Gastrocnemius medialis (tissue), 4 donors: Measurements from ENCODE around the gene UFL1. TPM values are rescaled to one million over a fixed set of nuclear protein-coding genes. Genes with fewer than 3 reads are reported as not detected.

Experiments
- ATAC-seq, 2 donors: fragments of 150-250 bp; one replicate each; pipeline ENCODE4 v1.9.1; 2016
- DNase-seq, 2 donors: peaks; one replicate each; pipeline ENCODE4 v3.0.0-alpha.2; 2019
- H3K27ac ChIP-seq, 4 donors: fragments of 200-600 bp; sonication (generic); 1 replicate in 1 of 4; 2 replicates in 3 of 4; pipeline ENCODE4 v1.5.1; 2016 to 2018; ENCODE audit warnings: mild to moderate bottlenecking in 2 of 4, moderate library complexity in 1 of 4
- H3K27me3 ChIP-seq, 3 donors: fragments of 200-600 bp; sonication (generic) in 2 of 3; 1 replicate in 1 of 3; 2 replicates in 2 of 3; pipeline versions ENCODE4 v1.5.1 to v1.6.0; 2016 to 2019; ENCODE audit warnings: mild to moderate bottlenecking in 1 of 3, moderate library complexity in 1 of 3
- H3K36me3 ChIP-seq, 2 donors: fragments of 200-600 bp; sonication (generic) in 1 of 2; one replicate each; pipeline ENCODE4 v1.5.1; 2017 to 2018
- H3K4me1 ChIP-seq, 2 donors: fragments of 200-600 bp; sonication (generic) in 1 of 2; one replicate each; pipeline ENCODE4 v1.5.1; 2016 to 2017; ENCODE audit warnings: mild to moderate bottlenecking in 2 of 2
- H3K4me3 ChIP-seq, 4 donors: fragments of 200-600 bp; sonication (generic) in 3 of 4; 1 replicate in 1 of 4; 2 replicates in 3 of 4; pipeline ENCODE4 v1.5.1; 2016 to 2019; ENCODE audit warnings: mild to moderate bottlenecking in 2 of 4
- H3K9me3 ChIP-seq, 3 donors: fragments of 200-600 bp; sonication (generic) in 2 of 3; 1 replicate in 1 of 3; 2 replicates in 2 of 3; pipeline ENCODE4 v1.5.1; 2016 to 2019
- POLR2A ChIP-seq, 2 donors: fragments of 450-650 bp; IDR thresholded peaks; one replicate each; pipeline ENCODE4 v1.6.1; 2017; ENCODE audit warnings: antibody characterized with exemption in 2 of 2, mild to moderate bottlenecking in 2 of 2, moderate library complexity in 2 of 2
- in situ Hi-C, 4 donors: fragments of 200-750 bp; cut with MboI; loops; one replicate each; pipeline versions ENCODE4 v1.15.0 to v1.8.0; 2017; ENCODE audit warnings: low sequenced_read_pairs in 4 of 4
- intact Hi-C: fragments of 100-400 bp; cut with DNase I; formaldehyde crosslinking; loops from one replicate; pipeline ENCODE4 v1.15.1; 2023; ENCODE audit warnings: low total_unique reads
- total RNA-seq, 4 donors: library from RNA; depleted of rRNA; stranded (reverse); fragments of >200 nt; gene quantifications; one replicate each; pipeline versions ENCODE4 v1.1.0 to v1.2.3, GENCODE V29; 2016
- TF ChIP-seq, protein P1 (sequence below), 5 experiments: fragments of 450-650 bp in 3 of 5; fragments of 200-600 bp in 2 of 5; sonication (generic) in 2 of 5; IDR thresholded peaks in 4 of 5; conservative IDR thresholded peaks in 1 of 5; 1 replicate in 4 of 5; 2 replicates in 1 of 5; pipeline ENCODE4 v1.5.1; 2016 to 2019; ENCODE audit warnings: antibody characterized with exemption in 5 of 5, mild to moderate bottlenecking in 3 of 5, moderate library complexity in 3 of 5

Gene UFL1
- total RNA-seq, 4 donors from 2014 or later, result 25.2 to 38.2 (median 29.2) TPM

GRCh38 chr6:96576221-96576620 lies 54.6 kb downstream of the UFL1 start:
- no peak overlapping the region for H3K4me3 ChIP-seq
- no peaks in the 10 kb centered on the region for H3K27me3 ChIP-seq
- intact Hi-C loops, result no loop called here
- in situ Hi-C loops, result no loop called here
- ATAC-seq, result no peak
- no peaks in the 10 kb centered on the region for H3K4me1 ChIP-seq
- no peaks in the 10 kb centered on the region for H3K36me3 ChIP-seq
- H3K27ac ChIP-seq, result peak overlapping the region in 2 of 4 donors; percentile 1 to 26
- no peak for TF ChIP-seq POLR2A (IDR thresholded peaks at IDR 0.05)
- TF ChIP-seq, protein P1, sequence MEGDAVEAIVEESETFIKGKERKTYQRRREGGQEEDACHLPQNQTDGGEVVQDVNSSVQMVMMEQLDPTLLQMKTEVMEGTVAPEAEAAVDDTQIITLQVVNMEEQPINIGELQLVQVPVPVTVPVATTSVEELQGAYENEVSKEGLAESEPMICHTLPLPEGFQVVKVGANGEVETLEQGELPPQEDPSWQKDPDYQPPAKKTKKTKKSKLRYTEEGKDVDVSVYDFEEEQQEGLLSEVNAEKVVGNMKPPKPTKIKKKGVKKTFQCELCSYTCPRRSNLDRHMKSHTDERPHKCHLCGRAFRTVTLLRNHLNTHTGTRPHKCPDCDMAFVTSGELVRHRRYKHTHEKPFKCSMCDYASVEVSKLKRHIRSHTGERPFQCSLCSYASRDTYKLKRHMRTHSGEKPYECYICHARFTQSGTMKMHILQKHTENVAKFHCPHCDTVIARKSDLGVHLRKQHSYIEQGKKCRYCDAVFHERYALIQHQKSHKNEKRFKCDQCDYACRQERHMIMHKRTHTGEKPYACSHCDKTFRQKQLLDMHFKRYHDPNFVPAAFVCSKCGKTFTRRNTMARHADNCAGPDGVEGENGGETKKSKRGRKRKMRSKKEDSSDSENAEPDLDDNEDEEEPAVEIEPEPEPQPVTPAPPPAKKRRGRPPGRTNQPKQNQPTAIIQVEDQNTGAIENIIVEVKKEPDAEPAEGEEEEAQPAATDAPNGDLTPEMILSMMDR (IDR thresholded peaks at IDR 0.05 in 4 of 5, conservative IDR thresholded peaks at IDR 0.05 in 1 of 5), result no peak
- H3K9me3 ChIP-seq, result no peaks in the 10 kb centered on the region
- DNase-seq, result no peak

DNA sequence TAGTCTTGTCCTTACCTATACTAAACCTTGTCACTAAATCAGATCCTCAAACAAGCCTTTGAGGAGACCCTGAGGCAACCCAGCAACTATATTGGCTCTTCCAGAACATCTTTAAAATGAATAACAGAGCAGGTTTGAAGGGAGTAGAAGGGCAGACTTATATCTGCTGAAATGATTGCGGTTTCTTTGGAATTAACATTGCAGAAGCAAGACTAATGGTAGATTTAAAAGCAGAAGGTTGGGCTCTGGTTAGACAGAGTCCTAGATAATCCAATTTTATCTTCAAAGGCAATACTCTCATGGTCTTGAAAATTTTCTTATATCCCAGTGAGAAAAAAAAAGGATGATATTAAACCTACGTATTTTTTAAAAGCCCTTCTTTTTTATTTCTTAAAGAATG lies 60.4 kb downstream of the UFL1 start:
- no peak for ATAC-seq
- no peaks in the 10 kb centered on the region for H3K27me3 ChIP-seq

GRCh38 chr6:96582436-96582835 lies 60.8 kb downstream of the UFL1 start:
- Histone ChIP-seq H3K4me1 (no peaks in the 10 kb centered on the region), H3K27me3 (no peaks in the 10 kb centered on the region), H3K9me3 (no peaks in the 10 kb centered on the region), H3K36me3 (no peaks in the 10 kb centered on the region), H3K27ac (peak overlapping the region in 2 of 4 donors; percentile 35 to 48), H3K4me3 (no peak overlapping the region)
- in situ Hi-C loops, result no loop called here
- DNase-seq (no peak), ATAC-seq (no peak)
- TF ChIP-seq POLR2A (IDR thresholded peaks at IDR 0.05), result no peak
- TF ChIP-seq, protein P1 (IDR thresholded peaks at IDR 0.05 in 4 of 5, conservative IDR thresholded peaks at IDR 0.05 in 1 of 5), result no peak
- intact Hi-C loops, result no loop called here

More for the DNA sequence above, 60.4 kb downstream of the UFL1 start:
- Histone ChIP-seq H3K27ac (peak overlapping the region in 3 of 4 donors; percentile 27 to 48 (median 35)), H3K9me3 (no peaks in the 10 kb centered on the region), H3K4me3 (no peak overlapping the region), H3K36me3 (no peaks in the 10 kb centered on the region), H3K4me1 (no peaks in the 10 kb centered on the region)
- in situ Hi-C loops, result no loop called here
- intact Hi-C loops, result no loop called here
- no peak for TF ChIP-seq POLR2A (IDR thresholded peaks at IDR 0.05)
- TF ChIP-seq, protein P1 (IDR thresholded peaks at IDR 0.05 in 4 of 5, conservative IDR thresholded peaks at IDR 0.05 in 1 of 5), result no peak
- no peak for DNase-seq

GRCh38 chr6:96604420-96604819 lies 82.8 kb downstream of the UFL1 start:
- H3K4me1 ChIP-seq, result peaks cover 0 to 3% of the 10 kb centered on the region in 2 donors
- H3K36me3 ChIP-seq, result no peaks in the 10 kb centered on the region
- H3K9me3 ChIP-seq, result no peaks in the 10 kb centered on the region
- no peak overlapping the region for H3K4me3 ChIP-seq
- H3K27ac ChIP-seq, result no peak overlapping the region
- intact Hi-C loops, result no loop called here
- DNase-seq (no peak), ATAC-seq (no peak)
- in situ Hi-C loops, result no loop called here
- TF ChIP-seq POLR2A (IDR thresholded peaks at IDR 0.05), result no peak
- TF ChIP-seq, protein P1 (IDR thresholded peaks at IDR 0.05 in 4 of 5, conservative IDR thresholded peaks at IDR 0.05 in 1 of 5), result no peak
- no peaks in the 10 kb centered on the region for H3K27me3 ChIP-seq

Other genes starting within 250 kb of the UFL1 start
- gene FHL5, start 41.3 kb downstream of the UFL1 start, total RNA-seq, result 10 to 100 TPM; 11.6 to 24.8 (median 18.1) TPM